ENCODE results near the gene SNAI3.

DNA sequence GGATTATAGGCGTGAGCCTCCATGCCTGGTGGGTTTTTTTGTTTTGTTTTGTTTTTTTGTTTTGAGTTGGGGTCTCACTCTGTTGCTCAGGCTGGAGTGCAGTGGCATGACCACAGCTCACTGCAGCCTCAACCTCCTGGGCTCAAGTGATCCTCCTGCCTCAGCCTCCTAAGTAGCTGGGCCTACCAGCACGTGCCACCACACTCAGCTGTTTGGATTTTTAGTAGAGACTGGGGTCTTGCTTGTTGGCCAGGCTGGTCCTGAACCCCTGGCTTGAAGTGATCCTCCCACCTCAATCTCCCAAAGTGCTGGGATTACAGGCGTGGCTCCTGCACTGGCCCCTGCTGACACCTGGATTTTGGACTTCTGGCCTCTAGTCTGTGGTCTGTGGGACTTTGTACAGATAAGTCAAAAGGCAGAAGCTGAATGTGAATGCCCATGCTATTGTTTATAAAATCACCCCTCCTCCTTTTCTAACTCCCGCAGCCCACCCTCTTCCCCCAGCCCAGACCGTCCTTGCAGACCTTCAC lies 5.7 kb downstream of the SNAI3 start:
- TF ChIP-seq CTCF (IDR thresholded peaks at IDR 0.05) (no peak), POLR2A (IDR thresholded peaks at IDR 0.05) (no peak)

Data from thyroid gland (tissue), 4 donors.